Measurements from ENCODE around the gene PRAMEF14. TPM values are rescaled to one million over a fixed set of nuclear protein-coding genes. Genes with fewer than 3 reads are reported as not detected.
"Not testable (repeated sequence)": the region's sequence is repeated elsewhere in the genome, so short reads cannot be mapped to it uniquely, and the experiment has no call there.

PRAMEF14 gene
- not detected for total RNA-seq

DNA sequence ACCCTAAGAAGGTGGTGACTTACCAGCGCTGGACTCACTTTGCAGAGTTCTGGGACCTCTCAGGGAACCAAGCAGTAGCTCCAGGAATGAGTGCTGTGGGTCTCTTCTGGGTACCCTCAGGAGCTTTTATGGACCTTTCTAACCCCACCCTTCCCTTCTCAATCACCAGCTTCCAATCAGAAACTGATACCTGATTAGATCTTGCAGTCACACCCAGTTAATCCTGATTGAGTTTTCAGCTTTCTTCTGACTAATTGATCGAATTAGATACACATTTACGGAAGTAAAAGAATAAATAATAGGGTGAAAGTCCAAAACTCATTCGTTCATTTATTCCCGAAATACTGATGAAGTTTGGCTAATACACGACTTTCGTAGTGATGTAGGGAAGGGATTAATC lies at the start of gene PRAMEF14:
TSS of gene PRAMEF14 (minus strand) at position 101 of the 400 bp plus-strand sequence. CDS start 1,820 bp downstream, outside the sequence.
- WGBS = 78% methylated on average over 6 of the region's 7 CpGs
- intact Hi-C loops (cut with DNase I); H3K36me3 ChIP-seq: not testable (repeated sequence)

GRCh38 chr1:13395311-13395710 lies 48.4 kb upstream of the PRAMEF14 start:
- H3K4me3 ChIP-seq; H3K27ac ChIP-seq (replicated peaks in 1 of 4); intact Hi-C loops (cut with DNase I); H3K36me3 ChIP-seq; H3K4me1 ChIP-seq; H3K9me3 ChIP-seq; H3K27me3 ChIP-seq; DNase-seq (ENCODE audit: extremely low spot score): not testable (repeated sequence)
- WGBS = 97% methylated on average over 11 of the region's 22 CpGs

More for the DNA sequence above, at the start of gene PRAMEF14:
- H3K4me1 ChIP-seq; DNase-seq (ENCODE audit: extremely low spot score); H3K27ac ChIP-seq (replicated peaks in 1 of 4); H3K9me3 ChIP-seq; H3K27me3 ChIP-seq; H3K4me3 ChIP-seq: not testable (repeated sequence)

GRCh38 chr1:13394761-13395160 lies 47.8 kb upstream of the PRAMEF14 start:
- intact Hi-C loops (cut with DNase I); DNase-seq (ENCODE audit: extremely low spot score); H3K36me3 ChIP-seq; H3K27me3 ChIP-seq; H3K27ac ChIP-seq (replicated peaks in 1 of 4); H3K9me3 ChIP-seq; H3K4me3 ChIP-seq; H3K4me1 ChIP-seq: not testable (repeated sequence)
- 93% methylated on average over 26 of the region's 32 CpGs for WGBS

GRCh38 chr1:13393004-13393403 lies 46.1 kb upstream of the PRAMEF14 start:
- H3K27ac ChIP-seq (replicated peaks in 1 of 4); H3K27me3 ChIP-seq; H3K36me3 ChIP-seq; H3K9me3 ChIP-seq; intact Hi-C loops (cut with DNase I); DNase-seq (ENCODE audit: extremely low spot score); H3K4me3 ChIP-seq; H3K4me1 ChIP-seq: not testable (repeated sequence)
- 63% methylated on average over 7 of the region's 7 CpGs for WGBS

GRCh38 chr1:13389332-13389731 lies 42.4 kb upstream of the PRAMEF14 start, which contains the start of gene PRAMEF17:
PRAMEF17 (plus strand) TSS chr1:13389632; CDS start chr1:13389658, 26 bp downstream.
- H3K27ac ChIP-seq (replicated peaks in 1 of 4); H3K4me3 ChIP-seq; H3K4me1 ChIP-seq; H3K9me3 ChIP-seq; H3K36me3 ChIP-seq; H3K27me3 ChIP-seq; intact Hi-C loops (cut with DNase I); DNase-seq (ENCODE audit: extremely low spot score): not testable (repeated sequence)

- WGBS = 94% methylated on average over 3 of the region's 3 CpGs
- H3K36me3 ChIP-seq; H3K9me3 ChIP-seq; H3K4me1 ChIP-seq; DNase-seq (ENCODE audit: extremely low spot score); H3K27ac ChIP-seq (replicated peaks in 1 of 4); intact Hi-C loops (cut with DNase I); H3K27me3 ChIP-seq; H3K4me3 ChIP-seq: not testable (repeated sequence)
These were observed 33.4 kb upstream of the PRAMEF14 start for GRCh38 chr1:13380380-13380779.

- H3K9me3 ChIP-seq; H3K36me3 ChIP-seq; H3K27me3 ChIP-seq; DNase-seq (ENCODE audit: extremely low spot score); intact Hi-C loops (cut with DNase I); H3K27ac ChIP-seq (replicated peaks in 1 of 4); H3K4me3 ChIP-seq; H3K4me1 ChIP-seq: not testable (repeated sequence)
- 82% methylated on average over 3 of the region's 3 CpGs for WGBS
These were observed 32.0 kb upstream of the PRAMEF14 start for GRCh38 chr1:13378983-13379382.

- H3K36me3 ChIP-seq; H3K27ac ChIP-seq (replicated peaks in 1 of 4); H3K4me1 ChIP-seq; H3K9me3 ChIP-seq; DNase-seq (ENCODE audit: extremely low spot score); H3K4me3 ChIP-seq; intact Hi-C loops (cut with DNase I); H3K27me3 ChIP-seq: not testable (repeated sequence)
- WGBS = 77% methylated on average over 4 of the region's 4 CpGs
These were observed 21.6 kb upstream of the PRAMEF14 start for GRCh38 chr1:13368544-13368943.

GRCh38 chr1:13366536-13366935 lies 19.6 kb upstream of the PRAMEF14 start:
- 72% methylated on average over 3 of the region's 3 CpGs for WGBS
- H3K27ac ChIP-seq (replicated peaks in 1 of 4); H3K36me3 ChIP-seq; H3K4me1 ChIP-seq; H3K27me3 ChIP-seq; DNase-seq (ENCODE audit: extremely low spot score); H3K9me3 ChIP-seq; H3K4me3 ChIP-seq; intact Hi-C loops (cut with DNase I): not testable (repeated sequence)

- H3K27me3 ChIP-seq; DNase-seq (ENCODE audit: extremely low spot score); H3K36me3 ChIP-seq; H3K9me3 ChIP-seq; H3K4me1 ChIP-seq; H3K4me3 ChIP-seq; H3K27ac ChIP-seq (replicated peaks in 1 of 4); intact Hi-C loops (cut with DNase I): not testable (repeated sequence)
- 76% methylated on average over 2 of the region's 4 CpGs for WGBS
These were observed 18.0 kb upstream of the PRAMEF14 start for GRCh38 chr1:13364928-13365327.

GRCh38 chr1:13362364-13362763 lies 15.4 kb upstream of the PRAMEF14 start:
- H3K27ac ChIP-seq (replicated peaks in 1 of 4); H3K36me3 ChIP-seq; DNase-seq (ENCODE audit: extremely low spot score); H3K4me1 ChIP-seq; H3K9me3 ChIP-seq; intact Hi-C loops (cut with DNase I); H3K4me3 ChIP-seq; H3K27me3 ChIP-seq: not testable (repeated sequence)
- no CpG with 5 or more reads among the region's 7 CpGs for WGBS

Data from esophagus muscularis mucosa (tissue), 4 donors.